ENCODE measurements around the gene ZNF576.

DNA sequence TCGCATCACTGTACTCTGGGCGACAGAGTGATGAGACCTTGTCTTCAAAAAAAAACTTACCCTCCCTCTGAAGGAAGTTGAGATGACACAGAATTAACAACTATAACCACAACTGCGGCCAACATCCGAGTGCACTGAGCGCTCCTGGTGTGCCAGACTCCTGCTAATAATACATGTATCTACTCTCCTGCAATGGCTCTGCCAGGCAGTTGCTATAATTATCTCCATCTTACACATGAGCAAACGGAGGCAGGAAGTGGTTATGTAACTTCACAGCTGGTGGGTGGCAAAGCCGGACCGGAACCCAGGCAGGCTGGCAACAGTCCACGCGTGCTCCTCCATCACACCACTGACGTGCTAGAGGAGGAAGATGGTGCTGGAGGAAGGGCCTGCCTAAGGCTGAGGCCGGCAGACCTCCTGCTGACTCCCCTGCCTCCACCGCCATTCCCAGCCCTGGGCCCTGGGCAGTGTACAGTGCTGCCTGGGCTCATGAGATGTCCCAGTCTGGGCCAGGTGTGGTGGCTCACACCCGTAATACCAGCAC is 33.6 kb upstream of the ZNF576 start:
- TF ChIP-seq YY1 (IDR thresholded peaks at IDR 0.05) (no peak), TAF1 (conservative IDR thresholded peaks at IDR 0.05) (no peak), HNF4G (IDR thresholded peaks at IDR 0.05) (no peak), EGR1 (IDR thresholded peaks at IDR 0.05; ENCODE audit: low read depth in 2 of 2) (no peak)
- TF ChIP-seq, protein P1, sequence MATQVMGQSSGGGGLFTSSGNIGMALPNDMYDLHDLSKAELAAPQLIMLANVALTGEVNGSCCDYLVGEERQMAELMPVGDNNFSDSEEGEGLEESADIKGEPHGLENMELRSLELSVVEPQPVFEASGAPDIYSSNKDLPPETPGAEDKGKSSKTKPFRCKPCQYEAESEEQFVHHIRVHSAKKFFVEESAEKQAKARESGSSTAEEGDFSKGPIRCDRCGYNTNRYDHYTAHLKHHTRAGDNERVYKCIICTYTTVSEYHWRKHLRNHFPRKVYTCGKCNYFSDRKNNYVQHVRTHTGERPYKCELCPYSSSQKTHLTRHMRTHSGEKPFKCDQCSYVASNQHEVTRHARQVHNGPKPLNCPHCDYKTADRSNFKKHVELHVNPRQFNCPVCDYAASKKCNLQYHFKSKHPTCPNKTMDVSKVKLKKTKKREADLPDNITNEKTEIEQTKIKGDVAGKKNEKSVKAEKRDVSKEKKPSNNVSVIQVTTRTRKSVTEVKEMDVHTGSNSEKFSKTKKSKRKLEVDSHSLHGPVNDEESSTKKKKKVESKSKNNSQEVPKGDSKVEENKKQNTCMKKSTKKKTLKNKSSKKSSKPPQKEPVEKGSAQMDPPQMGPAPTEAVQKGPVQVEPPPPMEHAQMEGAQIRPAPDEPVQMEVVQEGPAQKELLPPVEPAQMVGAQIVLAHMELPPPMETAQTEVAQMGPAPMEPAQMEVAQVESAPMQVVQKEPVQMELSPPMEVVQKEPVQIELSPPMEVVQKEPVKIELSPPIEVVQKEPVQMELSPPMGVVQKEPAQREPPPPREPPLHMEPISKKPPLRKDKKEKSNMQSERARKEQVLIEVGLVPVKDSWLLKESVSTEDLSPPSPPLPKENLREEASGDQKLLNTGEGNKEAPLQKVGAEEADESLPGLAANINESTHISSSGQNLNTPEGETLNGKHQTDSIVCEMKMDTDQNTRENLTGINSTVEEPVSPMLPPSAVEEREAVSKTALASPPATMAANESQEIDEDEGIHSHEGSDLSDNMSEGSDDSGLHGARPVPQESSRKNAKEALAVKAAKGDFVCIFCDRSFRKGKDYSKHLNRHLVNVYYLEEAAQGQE (IDR thresholded peaks at IDR 0.05), result no peak
- TF ChIP-seq, protein P2, sequence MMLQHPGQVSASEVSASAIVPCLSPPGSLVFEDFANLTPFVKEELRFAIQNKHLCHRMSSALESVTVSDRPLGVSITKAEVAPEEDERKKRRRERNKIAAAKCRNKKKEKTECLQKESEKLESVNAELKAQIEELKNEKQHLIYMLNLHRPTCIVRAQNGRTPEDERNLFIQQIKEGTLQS (IDR thresholded peaks at IDR 0.05), result no peak
- TF ChIP-seq, protein P3, sequence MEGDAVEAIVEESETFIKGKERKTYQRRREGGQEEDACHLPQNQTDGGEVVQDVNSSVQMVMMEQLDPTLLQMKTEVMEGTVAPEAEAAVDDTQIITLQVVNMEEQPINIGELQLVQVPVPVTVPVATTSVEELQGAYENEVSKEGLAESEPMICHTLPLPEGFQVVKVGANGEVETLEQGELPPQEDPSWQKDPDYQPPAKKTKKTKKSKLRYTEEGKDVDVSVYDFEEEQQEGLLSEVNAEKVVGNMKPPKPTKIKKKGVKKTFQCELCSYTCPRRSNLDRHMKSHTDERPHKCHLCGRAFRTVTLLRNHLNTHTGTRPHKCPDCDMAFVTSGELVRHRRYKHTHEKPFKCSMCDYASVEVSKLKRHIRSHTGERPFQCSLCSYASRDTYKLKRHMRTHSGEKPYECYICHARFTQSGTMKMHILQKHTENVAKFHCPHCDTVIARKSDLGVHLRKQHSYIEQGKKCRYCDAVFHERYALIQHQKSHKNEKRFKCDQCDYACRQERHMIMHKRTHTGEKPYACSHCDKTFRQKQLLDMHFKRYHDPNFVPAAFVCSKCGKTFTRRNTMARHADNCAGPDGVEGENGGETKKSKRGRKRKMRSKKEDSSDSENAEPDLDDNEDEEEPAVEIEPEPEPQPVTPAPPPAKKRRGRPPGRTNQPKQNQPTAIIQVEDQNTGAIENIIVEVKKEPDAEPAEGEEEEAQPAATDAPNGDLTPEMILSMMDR (IDR thresholded peaks at IDR 0.05; ENCODE audit: low read depth, low read length, missing input control), result no peak
